Duodenal mucosa (tissue), 2 donors: ENCODE measurements around the gene PMVK.
"Not testable (repeated sequence)": the region's sequence is repeated elsewhere in the genome, so short reads cannot be mapped to it uniquely, and the experiment has no call there.

ENCODE experiments used
- H3K27ac ChIP-seq: one replicate; pipeline ENCODE4 v1.7.0; 2013; ENCODE audit warnings: low read depth, low read length
- H3K27me3 ChIP-seq, 2 donors: one replicate each; pipeline ENCODE4 v1.7.0; 2013; ENCODE audit warnings: low read length in 2 of 2, control low read depth in 1 of 2; ENCODE audit not compliant: insufficient read depth in 2 of 2, control insufficient read depth in 1 of 2
- H3K36me3 ChIP-seq, 2 donors: one replicate each; pipeline ENCODE4 v1.7.0; 2013; ENCODE audit warnings: low read length in 2 of 2, control low read depth in 1 of 2; ENCODE audit not compliant: insufficient read depth in 2 of 2, control insufficient read depth in 1 of 2
- H3K4me1 ChIP-seq, 2 donors: one replicate each; pipeline ENCODE4 v1.7.0; 2013; ENCODE audit warnings: low read length in 2 of 2, control low read depth in 1 of 2; ENCODE audit not compliant: insufficient read depth in 2 of 2, control insufficient read depth in 1 of 2
- H3K4me3 ChIP-seq, 2 donors: one replicate each; pipeline ENCODE4 v1.7.0; 2013; ENCODE audit warnings: low read length in 2 of 2, low read depth in 1 of 2
- H3K9ac ChIP-seq, 2 donors: one replicate each; pipeline ENCODE4 v1.7.0; 2013; ENCODE audit warnings: low read length in 2 of 2, low read depth in 1 of 2
- H3K9me3 ChIP-seq, 2 donors: one replicate each; pipeline ENCODE4 v1.7.0; 2013; ENCODE audit warnings: low read length in 2 of 2, control low read depth in 1 of 2; ENCODE audit not compliant: control insufficient read depth in 1 of 2

The PMVK gene

DNA sequence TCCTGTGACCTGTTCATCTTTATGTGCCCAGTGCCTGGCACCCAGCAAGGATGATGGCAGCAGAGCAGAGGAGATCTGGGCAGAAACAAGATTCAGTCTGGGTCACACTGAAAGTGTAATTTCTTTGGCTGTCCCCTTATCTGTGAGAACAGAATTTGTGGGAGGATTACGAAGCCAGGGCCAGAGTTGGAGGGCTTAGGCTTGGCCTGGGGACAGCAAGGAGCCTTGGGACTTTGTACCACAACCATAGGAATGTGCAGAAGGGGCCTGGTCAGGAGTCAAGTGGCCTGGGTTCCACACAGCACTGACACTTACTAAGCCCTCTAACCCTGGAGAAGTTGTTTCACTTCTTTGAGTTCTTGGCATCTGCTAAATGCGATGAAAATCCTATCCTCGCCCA is 12.8 kb downstream of the PMVK start:
- H3K9me3 ChIP-seq = no peaks in the 10 kb centered on the region
- peaks cover 21 to 47% of the 10 kb centered on the region in 2 donors for H3K36me3 ChIP-seq
- H3K27me3 ChIP-seq = no peaks in the 10 kb centered on the region
- H3K4me3 ChIP-seq = no peak overlapping the region
- H3K4me1 ChIP-seq = no peaks in the 10 kb centered on the region
- no peak overlapping the region for H3K27ac ChIP-seq
- no peak overlapping the region for H3K9ac ChIP-seq

DNA sequence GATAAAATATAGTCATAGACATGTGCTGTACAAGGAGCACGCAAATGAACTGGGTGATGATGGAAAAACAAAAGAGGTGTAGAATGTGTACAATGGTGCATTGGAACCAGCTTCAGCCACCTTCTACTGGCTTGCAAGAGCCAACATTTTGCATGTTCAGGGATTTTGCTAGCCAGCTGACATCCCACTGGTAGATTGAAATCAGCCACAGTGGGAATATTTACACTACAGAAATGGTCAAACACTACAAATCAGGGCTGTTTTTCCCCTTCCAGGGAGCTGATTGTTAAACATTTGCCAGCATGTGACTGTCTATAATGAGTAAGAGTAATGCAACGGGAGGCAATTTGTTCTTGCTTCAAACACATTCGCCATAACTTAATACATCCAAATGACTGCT is 23.2 kb downstream of the PMVK start:
- Histone ChIP-seq H3K27me3 (no peaks in the 10 kb centered on the region), H3K27ac (no peak overlapping the region), H3K36me3 (no peaks in the 10 kb centered on the region), H3K4me3 (no peak overlapping the region), H3K9me3 (no peaks in the 10 kb centered on the region), H3K4me1 (no peaks in the 10 kb centered on the region), H3K9ac (no peak overlapping the region)

DNA sequence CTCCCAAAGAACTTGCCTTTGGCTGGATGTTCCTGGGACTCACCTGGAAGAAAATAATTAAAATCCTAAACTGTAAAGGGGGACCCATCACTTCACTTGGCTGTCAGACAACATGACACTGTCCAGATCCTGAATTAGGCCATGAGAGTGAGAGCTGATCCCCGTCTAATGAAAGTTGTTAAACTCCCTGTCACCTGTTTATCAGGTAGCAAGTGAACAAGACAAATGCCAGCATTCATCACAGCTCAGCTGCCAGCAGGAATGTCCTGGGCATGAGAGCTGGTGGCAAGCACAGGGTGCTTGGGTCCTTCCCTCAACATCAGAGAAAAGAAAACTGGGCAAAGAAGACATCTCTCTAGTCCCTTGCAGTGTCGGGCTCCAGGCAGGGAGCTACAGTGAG is 23.8 kb downstream of the PMVK start:
- H3K9me3 ChIP-seq = no peaks in the 10 kb centered on the region
- no peak overlapping the region for H3K9ac ChIP-seq
- no peaks in the 10 kb centered on the region for H3K27me3 ChIP-seq
- H3K27ac ChIP-seq = no peak overlapping the region
- no peaks in the 10 kb centered on the region for H3K36me3 ChIP-seq
- H3K4me3 ChIP-seq = no peak overlapping the region
- H3K4me1 ChIP-seq = peaks cover 0 to 2% of the 10 kb centered on the region in 2 donors

DNA sequence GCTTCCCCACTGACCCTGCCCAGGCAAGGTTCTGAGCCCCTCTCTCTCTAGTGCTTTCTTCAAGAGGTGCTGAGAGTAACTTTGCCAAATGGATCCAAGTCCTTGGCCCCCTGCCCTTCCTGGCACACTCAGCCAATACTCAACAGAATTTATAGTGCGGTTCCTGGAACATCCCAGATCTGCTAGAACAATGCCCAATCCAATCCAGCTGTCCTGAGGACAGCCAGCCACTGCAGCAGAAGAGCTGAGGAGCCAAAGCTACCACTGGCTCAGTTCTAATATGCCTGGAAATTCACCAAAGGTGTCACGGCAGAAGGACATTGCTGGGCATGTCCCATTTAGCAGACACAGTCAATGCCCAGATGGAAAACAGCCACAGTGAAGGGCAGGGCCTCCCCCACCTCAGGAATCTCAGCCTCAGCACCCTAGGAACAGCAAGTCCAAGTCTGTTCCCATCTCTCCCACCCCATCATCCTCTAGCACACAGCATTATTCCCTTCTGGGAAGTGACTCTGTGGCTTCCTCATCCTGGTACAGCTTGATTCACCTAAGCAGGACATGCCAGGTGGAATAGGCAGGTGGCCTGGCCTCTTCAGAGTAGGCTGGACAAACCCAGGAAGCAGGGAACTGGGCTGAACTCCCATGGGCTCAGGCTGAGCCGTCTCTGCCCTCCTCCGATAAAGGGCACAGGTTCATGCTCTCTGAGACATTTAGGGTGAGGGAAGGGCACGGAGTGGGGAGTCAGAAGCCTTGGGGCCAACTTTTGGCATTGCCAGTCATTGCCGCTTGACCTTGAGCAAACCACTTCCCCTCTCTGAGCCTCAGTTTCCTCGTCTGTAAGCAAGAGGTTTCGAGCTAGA is 24.6 kb downstream of the PMVK start:
- Histone ChIP-seq H3K9ac (no peak overlapping the region), H3K27ac (no peak overlapping the region), H3K27me3 (no peaks in the 10 kb centered on the region), H3K36me3 (no peaks in the 10 kb centered on the region), H3K4me3 (no peak overlapping the region), H3K9me3 (no peaks in the 10 kb centered on the region), H3K4me1 (peaks cover 0 to 2% of the 10 kb centered on the region in 2 donors)

DNA sequence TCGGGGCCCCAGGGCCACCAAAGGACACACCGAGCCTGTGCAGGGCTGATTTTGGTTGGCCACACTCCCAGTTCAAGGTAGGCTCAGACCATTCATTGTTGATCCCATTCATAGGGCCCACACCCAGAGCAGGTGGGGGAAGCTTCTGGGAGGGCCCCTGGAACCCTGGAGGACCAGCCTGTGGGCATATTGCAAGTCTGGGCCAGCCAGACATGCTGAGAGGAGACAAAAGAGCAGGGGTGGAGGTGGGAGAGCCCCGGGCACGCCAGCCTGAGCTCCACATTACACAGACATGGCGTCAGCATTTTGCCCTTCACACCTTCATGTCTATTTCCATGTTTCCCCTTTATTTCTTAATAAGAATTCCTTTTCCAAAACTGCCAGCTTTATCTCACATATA is 25.7 kb downstream of the PMVK start:
- Histone ChIP-seq H3K36me3 (no peaks in the 10 kb centered on the region), H3K9ac (no peak overlapping the region), H3K9me3 (no peaks in the 10 kb centered on the region), H3K4me3 (no peak overlapping the region), H3K4me1 (peaks cover 0 to 2% of the 10 kb centered on the region in 2 donors), H3K27me3 (no peaks in the 10 kb centered on the region), H3K27ac (no peak overlapping the region)

DNA sequence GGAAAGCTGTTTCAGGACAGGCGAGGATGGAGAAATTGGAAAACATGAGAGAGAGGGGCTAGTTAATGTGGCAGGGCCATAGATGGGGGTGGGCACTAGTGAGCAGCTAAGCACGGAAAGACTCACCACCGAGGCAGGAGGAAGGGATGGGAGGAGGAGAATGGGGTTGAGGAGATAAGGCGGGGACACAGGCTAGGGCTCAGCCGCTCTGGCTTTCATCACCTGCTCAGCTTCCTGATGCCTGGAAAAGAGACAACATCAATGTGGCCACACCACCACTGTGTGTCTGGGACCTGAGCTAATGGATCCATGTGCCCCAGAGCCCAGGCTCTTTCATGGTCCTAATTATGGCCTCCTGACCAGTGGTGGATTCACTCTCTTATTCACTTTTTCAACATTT is 27.6 kb downstream of the PMVK start:
- Histone ChIP-seq H3K27me3 (no peaks in the 10 kb centered on the region), H3K9me3 (no peaks in the 10 kb centered on the region), H3K27ac (no peak overlapping the region), H3K36me3 (no peaks in the 10 kb centered on the region), H3K4me1 (peaks cover 0 to 2% of the 10 kb centered on the region in 2 donors), H3K4me3 (no peak overlapping the region), H3K9ac (no peak overlapping the region)

DNA sequence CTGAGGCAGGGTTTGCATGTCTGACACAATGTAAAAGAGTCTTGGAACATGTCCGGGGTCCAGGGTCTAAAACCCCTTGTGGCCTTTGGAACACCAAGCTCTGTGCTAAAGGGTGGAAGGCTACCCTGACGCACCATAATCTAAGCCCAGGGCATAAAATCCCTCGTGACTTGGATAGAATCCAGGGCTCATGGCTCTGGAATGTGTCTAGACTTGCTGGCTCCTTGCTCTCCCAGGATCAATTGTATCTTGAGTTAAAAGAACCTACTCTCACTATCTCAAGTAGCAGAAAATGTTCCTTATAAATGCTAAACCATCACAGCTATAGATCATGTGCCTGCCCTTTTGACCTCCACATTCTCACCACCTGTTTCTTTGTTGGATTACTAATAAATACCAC is 28.4 kb downstream of the PMVK start:
- not testable (repeated sequence) for H3K36me3 ChIP-seq, H3K27ac ChIP-seq, H3K9ac ChIP-seq, H3K27me3 ChIP-seq, H3K9me3 ChIP-seq, H3K4me3 ChIP-seq, H3K4me1 ChIP-seq

DNA sequence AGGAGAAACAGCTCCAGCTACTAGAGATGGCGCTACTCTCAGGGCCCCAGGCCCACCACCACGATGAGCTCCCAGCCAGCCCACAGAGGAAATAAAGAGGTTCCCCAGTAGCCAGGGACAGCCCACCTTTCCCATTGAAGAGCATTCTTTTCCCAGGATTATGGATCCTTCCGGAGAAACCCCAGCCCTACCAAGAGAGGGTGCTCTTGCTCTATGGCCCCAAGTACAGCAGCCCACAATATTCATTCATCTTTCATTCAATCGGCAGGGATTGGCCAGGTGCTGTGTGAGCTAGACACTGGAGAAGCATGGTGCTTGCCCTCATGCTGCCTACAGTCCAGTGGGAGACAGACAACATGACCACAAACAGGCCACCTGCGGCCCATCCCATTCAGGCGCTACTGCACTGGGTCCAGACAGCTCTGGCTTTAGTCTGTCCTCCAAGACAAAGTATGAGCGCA is 29.9 kb downstream of the PMVK start:
- no peaks in the 10 kb centered on the region for H3K9me3 ChIP-seq
- no peak overlapping the region for H3K4me3 ChIP-seq
- no peak overlapping the region for H3K9ac ChIP-seq
- H3K27me3 ChIP-seq = no peaks in the 10 kb centered on the region
- H3K4me1 ChIP-seq = peaks cover 0 to 2% of the 10 kb centered on the region in 2 donors
- no peaks in the 10 kb centered on the region for H3K36me3 ChIP-seq
- H3K27ac ChIP-seq = no peak overlapping the region

DNA sequence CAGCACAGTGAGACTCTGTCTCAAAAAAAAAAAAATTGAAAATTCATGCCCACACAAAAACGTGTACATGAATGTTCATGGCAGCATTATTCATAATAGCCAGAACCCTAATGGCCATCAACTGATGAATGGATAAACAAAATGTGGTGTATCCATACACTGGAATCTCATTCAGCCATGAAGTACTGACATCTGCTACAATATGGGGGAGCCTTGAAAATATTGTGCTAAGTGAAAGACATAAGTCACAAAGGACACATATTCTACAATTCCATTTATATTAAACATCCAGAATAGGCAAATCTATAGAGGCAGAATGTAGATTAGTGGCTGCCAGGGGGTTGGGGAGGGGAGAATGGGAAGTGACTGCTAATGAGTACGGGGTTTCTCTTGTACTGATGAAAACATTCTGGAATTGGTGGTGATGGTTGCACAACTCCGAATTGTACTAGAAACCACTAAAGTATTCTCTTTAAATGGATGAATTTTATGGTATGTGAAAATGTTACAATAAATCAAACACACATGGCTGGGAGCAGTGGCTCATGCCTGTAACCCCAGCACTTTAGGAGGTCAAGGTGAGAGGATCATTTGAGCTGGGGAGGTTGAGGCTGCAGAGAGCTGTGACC is 33.5 kb downstream of the PMVK start:
- H3K4me1 ChIP-seq = peaks cover 0 to 2% of the 10 kb centered on the region in 2 donors
- no peak overlapping the region for H3K9ac ChIP-seq
- no peak overlapping the region for H3K4me3 ChIP-seq
- no peak overlapping the region for H3K27ac ChIP-seq
- no peaks in the 10 kb centered on the region for H3K27me3 ChIP-seq
- H3K9me3 ChIP-seq = no peaks in the 10 kb centered on the region
- no peaks in the 10 kb centered on the region for H3K36me3 ChIP-seq

DNA sequence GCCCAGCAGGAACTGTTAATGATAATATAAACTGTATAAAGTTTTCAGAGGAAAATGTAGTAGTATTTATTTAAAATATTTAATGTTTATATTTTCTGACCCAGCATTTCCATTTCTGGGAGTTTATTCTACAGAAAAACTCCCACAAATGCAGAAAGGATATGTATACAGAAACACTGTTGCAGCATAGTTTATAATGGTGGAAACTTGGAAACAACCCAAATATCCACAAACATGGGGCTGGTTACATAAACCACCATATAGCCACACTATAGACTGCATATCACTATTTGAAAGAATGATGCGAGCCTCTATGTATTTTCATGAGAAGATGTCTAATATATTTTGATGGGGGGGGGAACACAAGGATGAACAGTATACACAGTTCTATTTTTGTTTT is 34.9 kb downstream of the PMVK start:
- no peaks in the 10 kb centered on the region for H3K36me3 ChIP-seq
- no peaks in the 10 kb centered on the region for H3K9me3 ChIP-seq
- H3K4me1 ChIP-seq = no peaks in the 10 kb centered on the region
- no peaks in the 10 kb centered on the region for H3K27me3 ChIP-seq
- no peak overlapping the region for H3K9ac ChIP-seq
- no peak overlapping the region for H3K4me3 ChIP-seq
- no peak overlapping the region for H3K27ac ChIP-seq
